Measurements from ENCODE around the gene ADAM10.

GRCh38 chr15:58689646-58690045 lies 59.9 kb downstream of the ADAM10 start:
- TF ChIP-seq, protein P1, sequence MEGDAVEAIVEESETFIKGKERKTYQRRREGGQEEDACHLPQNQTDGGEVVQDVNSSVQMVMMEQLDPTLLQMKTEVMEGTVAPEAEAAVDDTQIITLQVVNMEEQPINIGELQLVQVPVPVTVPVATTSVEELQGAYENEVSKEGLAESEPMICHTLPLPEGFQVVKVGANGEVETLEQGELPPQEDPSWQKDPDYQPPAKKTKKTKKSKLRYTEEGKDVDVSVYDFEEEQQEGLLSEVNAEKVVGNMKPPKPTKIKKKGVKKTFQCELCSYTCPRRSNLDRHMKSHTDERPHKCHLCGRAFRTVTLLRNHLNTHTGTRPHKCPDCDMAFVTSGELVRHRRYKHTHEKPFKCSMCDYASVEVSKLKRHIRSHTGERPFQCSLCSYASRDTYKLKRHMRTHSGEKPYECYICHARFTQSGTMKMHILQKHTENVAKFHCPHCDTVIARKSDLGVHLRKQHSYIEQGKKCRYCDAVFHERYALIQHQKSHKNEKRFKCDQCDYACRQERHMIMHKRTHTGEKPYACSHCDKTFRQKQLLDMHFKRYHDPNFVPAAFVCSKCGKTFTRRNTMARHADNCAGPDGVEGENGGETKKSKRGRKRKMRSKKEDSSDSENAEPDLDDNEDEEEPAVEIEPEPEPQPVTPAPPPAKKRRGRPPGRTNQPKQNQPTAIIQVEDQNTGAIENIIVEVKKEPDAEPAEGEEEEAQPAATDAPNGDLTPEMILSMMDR (conservative IDR thresholded peaks at IDR 0.05; ENCODE audit: low read length), result no peak
- no peak for TF ChIP-seq EZH2phosphoT487 (IDR thresholded peaks at IDR 0.05; ENCODE audit: borderline replicate concordance, low read depth, low read length)
